Neural cell (in vitro differentiated cells): ENCODE results near the gene F3. TPM values are rescaled to one million over a fixed set of nuclear protein-coding genes. Genes with fewer than 3 reads are reported as not detected.

Experiments
- H2AFZ ChIP-seq: fragments of 200-600, 300-800 bp; sonication (generic), shearing (Covaris generic); 2 replicates; pipeline ENCODE4 v1.6.0; 2014; ENCODE audit warnings: low read depth, mild to moderate bottlenecking, antibody characterized with exemption, low read length, moderate library complexity
- H3F3A ChIP-seq: fragments of 200-600 bp; shearing (Covaris generic); 2 replicates; pipeline ENCODE4 v1.6.1; 2016; ENCODE audit warnings: mild to moderate bottlenecking, moderate library complexity, mixed read lengths, antibody characterized with exemption, low read length; ENCODE audit not compliant: insufficient read depth, poor library complexity, severe bottlenecking
- H3K27ac ChIP-seq: fragments of 200-600, 300-800 bp; sonication (generic), shearing (Covaris generic); 2 replicates; pipeline ENCODE4 v1.5.1; 2014; ENCODE audit warnings: mild to moderate bottlenecking, low read length, moderate library complexity
- H3K27me3 ChIP-seq: fragments of 300-800, 200-600 bp; sonication (generic), shearing (Covaris generic); 2 replicates; pipeline ENCODE4 v1.6.0; 2014; ENCODE audit warnings: mild to moderate bottlenecking, low read depth, low read length, moderate library complexity; ENCODE audit not compliant: insufficient read depth
- H3K36me3 ChIP-seq: fragments of 300-800, 200-600 bp; sonication (generic), shearing (Covaris generic); 2 replicates; pipeline ENCODE4 v1.5.1; 2014; ENCODE audit warnings: mild to moderate bottlenecking, antibody characterized with exemption, low read length, moderate library complexity; ENCODE audit not compliant: insufficient read depth
- H3K4me2 ChIP-seq: fragments of 300-800, 200-600 bp; sonication (generic), shearing (Covaris generic); 2 replicates; pipeline ENCODE4 v1.6.0; 2014; ENCODE audit warnings: mild to moderate bottlenecking, low read length
- H3K4me3 ChIP-seq: fragments of 300-800, 200-600 bp; sonication (generic), shearing (Covaris generic); 2 replicates; pipeline ENCODE4 v1.5.1; 2014; ENCODE audit warnings: mild to moderate bottlenecking, low read length, moderate library complexity
- H3K79me2 ChIP-seq: fragments of 200-600 bp; shearing (Covaris generic); replicated peaks from 2 replicates; pipeline ENCODE4 v1.6.0; 2014; ENCODE audit warnings: mild to moderate bottlenecking, low read length, moderate library complexity; ENCODE audit not compliant: insufficient read depth
- H3K9ac ChIP-seq: fragments of 300-800, 200-600 bp; sonication (generic), shearing (Covaris generic); 2 replicates; pipeline ENCODE4 v1.6.1; 2016; ENCODE audit warnings: mild to moderate bottlenecking, low read length, mixed read lengths
- H3K9me2 ChIP-seq: fragments of 200-600 bp; shearing (Covaris generic); 2 replicates; pipeline ENCODE4 v1.6.1; 2016; ENCODE audit warnings: mild to moderate bottlenecking, low read length, mixed read lengths; ENCODE audit not compliant: insufficient read depth
- H3K9me3 ChIP-seq: fragments of 200-600, 300-800 bp; sonication (generic), shearing (Covaris generic); 2 replicates; pipeline ENCODE4 v1.6.1; 2016; ENCODE audit warnings: mild to moderate bottlenecking, mixed run types, low read length, moderate library complexity, mixed read lengths
- H4K20me1 ChIP-seq: fragments of 200-600 bp; shearing (Covaris generic); 2 replicates; pipeline ENCODE4 v1.6.1; 2016; ENCODE audit warnings: mild to moderate bottlenecking, mixed run types; ENCODE audit not compliant: insufficient read depth
- CTCF ChIP-seq: fragments of 450-650 bp; IDR thresholded peaks from 2 replicates; pipeline ENCODE4 v1.5.1; 2014; ENCODE audit warnings: antibody characterized with exemption, mild to moderate bottlenecking, moderate library complexity; ENCODE audit not compliant: poor library complexity, severe bottlenecking
- EP300 ChIP-seq: fragments of 450-650 bp; conservative IDR thresholded peaks from 2 replicates; pipeline ENCODE4 v1.6.1; 2014; ENCODE audit warnings: antibody characterized with exemption, mild to moderate bottlenecking, moderate library complexity; ENCODE audit not compliant: poor library complexity, severe bottlenecking
- EZH2 ChIP-seq: fragments of 200-600, 300-800 bp; shearing (Covaris generic), sonication (generic); IDR thresholded peaks from 2 replicates; pipeline ENCODE4 v1.6.1; 2014; ENCODE audit warnings: antibody characterized with exemption, low read length, borderline replicate concordance, mild to moderate bottlenecking; ENCODE audit not compliant: insufficient read depth, poor library complexity, severe bottlenecking
- MXI1 ChIP-seq: fragments of 450-650 bp; conservative IDR thresholded peaks from 2 replicates; pipeline ENCODE4 v1.6.1; 2014; ENCODE audit warnings: antibody characterized with exemption, mild to moderate bottlenecking; ENCODE audit not compliant: poor library complexity, severe bottlenecking
- POLR2AphosphoS5 ChIP-seq: IDR thresholded peaks from 2 replicates; pipeline ENCODE4 v1.6.1; 2012
- RAD21 ChIP-seq: fragments of 450-650 bp; conservative IDR thresholded peaks from 2 replicates; pipeline ENCODE4 v1.6.1; 2014; ENCODE audit warnings: antibody characterized with exemption, mild to moderate bottlenecking, moderate library complexity
- REST ChIP-seq: IDR thresholded peaks from 2 replicates; pipeline ENCODE4 v1.6.1; 2012; ENCODE audit warnings: borderline replicate concordance
- SMC3 ChIP-seq: fragments of 450-650 bp; conservative IDR thresholded peaks from 2 replicates; pipeline ENCODE4 v1.6.1; 2014; ENCODE audit warnings: antibody characterized with exemption, mild to moderate bottlenecking, moderate library complexity; ENCODE audit not compliant: poor library complexity
- TAF1 ChIP-seq: IDR thresholded peaks from 2 replicates; pipeline ENCODE4 v1.6.1; 2012; ENCODE audit warnings: low read depth
- polyA plus RNA-seq: library from polyadenylated mRNA; depleted of rRNA; stranded (reverse); fragments of >200 nt; gene quantifications from 2 replicates; pipeline ENCODE4 v1.2.3, GENCODE V29; 2014

F3 gene
- polyA plus RNA-seq, 1 donor from 2014 or later: 0.10 TPM

- Histone ChIP-seq H3K9me3 (no peaks in the 10 kb centered on the region), H3K27me3 (no peaks in the 10 kb centered on the region), H4K20me1 (no peaks in the 10 kb centered on the region), H3K9me2 (no peaks in the 10 kb centered on the region), H3K4me3 (no peak overlapping the region), H3K36me3 (peaks cover 15% of the 10 kb centered on the region), H2AFZ (no peak overlapping the region), H3K79me2 (no peaks in the 10 kb centered on the region), H3F3A (no peaks in the 10 kb centered on the region), H3K9ac (no peak overlapping the region), H3K4me2 (no peak overlapping the region), H3K27ac (no peak overlapping the region)
- TF ChIP-seq POLR2AphosphoS5 (no peak), MXI1 (no peak), TAF1 (no peak), CTCF (no peak), RAD21 (no peak), REST (no peak), EZH2 (no peak), SMC3 (no peak), EP300 (no peak)
These were observed 40.1 kb downstream of the F3 start for GRCh38 chr1:94501426-94501825.

- no peak for TF ChIP-seq SMC3
- TF ChIP-seq CTCF: no peak
- no peak for TF ChIP-seq EZH2
- no peak for TF ChIP-seq TAF1
- no peak for TF ChIP-seq REST
- no peak for TF ChIP-seq RAD21
- TF ChIP-seq EP300: no peak
- TF ChIP-seq POLR2AphosphoS5: no peak
- no peak for TF ChIP-seq MXI1
- H2AFZ ChIP-seq: no peak overlapping the region
- H3K27me3 ChIP-seq: no peaks in the 10 kb centered on the region
- H3F3A ChIP-seq: no peaks in the 10 kb centered on the region
- H3K27ac ChIP-seq: no peak overlapping the region
- no peaks in the 10 kb centered on the region for H3K79me2 ChIP-seq
- H4K20me1 ChIP-seq: no peaks in the 10 kb centered on the region
- H3K36me3 ChIP-seq: peaks cover 18% of the 10 kb centered on the region
- H3K4me2 ChIP-seq: no peak overlapping the region
- H3K4me3 ChIP-seq: no peak overlapping the region
- no peak overlapping the region for H3K9ac ChIP-seq
- H3K9me3 ChIP-seq: no peaks in the 10 kb centered on the region
- no peaks in the 10 kb centered on the region for H3K9me2 ChIP-seq
These were observed 45.3 kb downstream of the F3 start for GRCh38 chr1:94496076-94496755.
